Activated naive CD8-positive, alpha-beta T cell (primary cell): ENCODE measurements around the gene RND2.

ENCODE experiments used
- H3K27ac Mint-ChIP-seq: one replicate; pipeline ENCODE4 v1.8.0; 2021; ENCODE audit warnings: mixed read lengths
- H3K27me3 Mint-ChIP-seq: one replicate; pipeline ENCODE4 v1.8.0; 2021; ENCODE audit warnings: mixed read lengths
- H3K36me3 Mint-ChIP-seq: one replicate; pipeline ENCODE4 v1.8.0; 2021; ENCODE audit warnings: mixed read lengths
- H3K4me1 Mint-ChIP-seq: one replicate; pipeline ENCODE4 v1.8.0; 2021; ENCODE audit warnings: low read depth, mixed read lengths
- H3K4me3 Mint-ChIP-seq: one replicate; pipeline ENCODE4 v1.8.0; 2021; ENCODE audit warnings: mild to moderate bottlenecking, mixed read lengths
- H3K9me3 Mint-ChIP-seq: one replicate; pipeline ENCODE4 v1.8.0; 2021; ENCODE audit warnings: low read depth, mixed read lengths

The RND2 gene

GRCh38 chr17:43069368-43069898 lies 44.4 kb downstream of the RND2 start:
- no peak overlapping the region for H3K27ac Mint-ChIP-seq
- H3K4me3 Mint-ChIP-seq, result no peak overlapping the region
- peaks cover 3% of the 10 kb centered on the region for H3K36me3 Mint-ChIP-seq
- H3K4me1 Mint-ChIP-seq, result no peaks in the 10 kb centered on the region
- H3K27me3 Mint-ChIP-seq, result no peaks in the 10 kb centered on the region
- no peaks in the 10 kb centered on the region for H3K9me3 Mint-ChIP-seq

GRCh38 chr17:43070257-43070656 lies 45.2 kb downstream of the RND2 start:
- Mint-ChIP-seq H3K27ac (no peak overlapping the region), H3K9me3 (no peaks in the 10 kb centered on the region), H3K36me3 (peaks cover 3% of the 10 kb centered on the region), H3K27me3 (no peaks in the 10 kb centered on the region), H3K4me3 (no peak overlapping the region), H3K4me1 (no peaks in the 10 kb centered on the region)

- H3K4me3 Mint-ChIP-seq, result no peak overlapping the region
- H3K27ac Mint-ChIP-seq, result no peak overlapping the region
- no peaks in the 10 kb centered on the region for H3K27me3 Mint-ChIP-seq
- no peaks in the 10 kb centered on the region for H3K9me3 Mint-ChIP-seq
- peaks cover under 1% of the 10 kb centered on the region for H3K36me3 Mint-ChIP-seq
- H3K4me1 Mint-ChIP-seq, result no peaks in the 10 kb centered on the region
Observed at GRCh38 chr17:43070872-43071271, 45.8 kb downstream of the RND2 start.

- Mint-ChIP-seq H3K9me3 (no peaks in the 10 kb centered on the region), H3K27me3 (no peaks in the 10 kb centered on the region), H3K4me3 (no peak overlapping the region), H3K36me3 (peaks cover 2% of the 10 kb centered on the region), H3K4me1 (no peaks in the 10 kb centered on the region), H3K27ac (no peak overlapping the region)
Observed at GRCh38 chr17:43074869-43075268, 49.8 kb downstream of the RND2 start.

- Mint-ChIP-seq H3K4me1 (no peaks in the 10 kb centered on the region), H3K27ac (no peak overlapping the region)
Observed at GRCh38 chr17:43079641-43080302, 54.7 kb downstream of the RND2 start.

More at GRCh38 chr17:43079641-43080302, 54.7 kb downstream of the RND2 start:
- Mint-ChIP-seq H3K27me3 (no peaks in the 10 kb centered on the region), H3K9me3 (no peaks in the 10 kb centered on the region), H3K4me3 (no peak overlapping the region), H3K36me3 (peaks cover 2% of the 10 kb centered on the region)
